ENCODE results near the gene TGFBRAP1. TPM values are rescaled to one million over a fixed set of nuclear protein-coding genes. Genes with fewer than 3 reads are reported as not detected.
"Not testable (repeated sequence)": the region's sequence is repeated elsewhere in the genome, so short reads cannot be mapped to it uniquely, and the experiment has no call there.

Gene TGFBRAP1
- total RNA-seq, 4 donors from 2014 or later: 13.1 to 21.8 (median 19.4) TPM

DNA sequence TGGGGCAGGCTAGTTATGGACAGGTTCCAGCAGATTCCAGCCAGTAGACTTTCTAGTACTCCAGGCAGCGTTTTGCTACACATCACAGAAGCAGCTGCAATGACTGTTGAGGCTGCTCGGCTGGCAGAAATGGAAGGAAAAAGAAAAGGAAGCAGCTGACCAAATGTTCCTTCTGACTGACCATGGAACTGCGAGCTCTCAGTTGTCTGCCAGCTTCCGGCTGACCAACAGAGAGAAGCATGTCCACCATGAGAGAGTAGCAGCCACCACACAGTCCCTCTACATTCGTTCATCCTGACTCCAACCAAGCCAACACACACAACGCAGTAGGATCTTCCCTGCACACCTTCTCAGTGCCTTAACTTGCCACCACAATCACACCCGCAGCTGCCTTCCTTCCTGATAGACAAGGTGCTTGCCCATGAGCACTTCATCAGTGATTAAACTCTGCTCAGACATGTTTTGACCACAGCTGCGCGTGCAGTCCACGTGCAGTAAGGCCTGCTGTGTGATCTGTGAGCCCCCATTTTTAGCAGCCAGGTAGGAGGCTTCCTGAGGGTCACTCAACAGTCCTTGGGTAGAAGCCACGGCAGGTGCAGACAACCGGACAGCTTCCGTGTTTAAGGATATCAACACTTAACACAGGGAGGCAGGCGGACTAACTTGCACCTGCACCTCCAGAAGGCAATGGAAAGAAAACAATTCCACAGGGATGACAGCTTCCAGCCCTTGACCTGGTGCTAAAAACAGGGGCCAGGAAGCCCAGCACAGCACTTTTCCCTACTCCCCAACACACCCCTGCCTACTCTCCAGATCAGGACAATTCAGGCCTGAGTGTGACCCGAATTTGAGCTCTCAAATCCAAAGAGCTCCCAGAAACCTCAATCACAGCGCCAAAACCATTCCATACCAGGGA, 996 bp downstream of the TGFBRAP1 start:
- TF ChIP-seq POLR2AphosphoS5 (IDR thresholded peaks at IDR 0.05) (no peak), POLR2A (IDR thresholded peaks at IDR 0.05) (no peak), EP300 (IDR thresholded peaks at IDR 0.05; ENCODE audit: low read depth) (no peak)
- TF ChIP-seq, protein P1, sequence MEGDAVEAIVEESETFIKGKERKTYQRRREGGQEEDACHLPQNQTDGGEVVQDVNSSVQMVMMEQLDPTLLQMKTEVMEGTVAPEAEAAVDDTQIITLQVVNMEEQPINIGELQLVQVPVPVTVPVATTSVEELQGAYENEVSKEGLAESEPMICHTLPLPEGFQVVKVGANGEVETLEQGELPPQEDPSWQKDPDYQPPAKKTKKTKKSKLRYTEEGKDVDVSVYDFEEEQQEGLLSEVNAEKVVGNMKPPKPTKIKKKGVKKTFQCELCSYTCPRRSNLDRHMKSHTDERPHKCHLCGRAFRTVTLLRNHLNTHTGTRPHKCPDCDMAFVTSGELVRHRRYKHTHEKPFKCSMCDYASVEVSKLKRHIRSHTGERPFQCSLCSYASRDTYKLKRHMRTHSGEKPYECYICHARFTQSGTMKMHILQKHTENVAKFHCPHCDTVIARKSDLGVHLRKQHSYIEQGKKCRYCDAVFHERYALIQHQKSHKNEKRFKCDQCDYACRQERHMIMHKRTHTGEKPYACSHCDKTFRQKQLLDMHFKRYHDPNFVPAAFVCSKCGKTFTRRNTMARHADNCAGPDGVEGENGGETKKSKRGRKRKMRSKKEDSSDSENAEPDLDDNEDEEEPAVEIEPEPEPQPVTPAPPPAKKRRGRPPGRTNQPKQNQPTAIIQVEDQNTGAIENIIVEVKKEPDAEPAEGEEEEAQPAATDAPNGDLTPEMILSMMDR (IDR thresholded peaks at IDR 0.05): no peak
- WGBS, 2 donors (ENCODE audit: low coverage in 1 of 2): 24 to 31% methylated on average over 3 to 16 of the region's 16 CpGs
- peak; percentile 40 for DNase-seq
- Histone ChIP-seq H3K4me3 (peak overlapping the region; percentile 45 to 69 (median 68)), H3K27me3 (no peaks in the 10 kb centered on the region), H3K36me3 (no peaks in the 10 kb centered on the region), H3K27ac (peak overlapping the region; percentile 84 to 89 (median 86)), H3K4me1 (peaks cover 5 to 20% (median 19%) of the 10 kb centered on the region in 4 donors), H3K9me3 (no peaks in the 10 kb centered on the region)
- in situ Hi-C loops (cut with MboI; ENCODE audit: low pct_ligation_motif_present in 1 of 4, low pct_unique_long_range_greater_than_20kb in 1 of 4, low sequenced_read_pairs in 3 of 4): no loop called here
- intact Hi-C loops (cut with DNase I; ENCODE audit: low total_unique reads): no loop called here

DNA sequence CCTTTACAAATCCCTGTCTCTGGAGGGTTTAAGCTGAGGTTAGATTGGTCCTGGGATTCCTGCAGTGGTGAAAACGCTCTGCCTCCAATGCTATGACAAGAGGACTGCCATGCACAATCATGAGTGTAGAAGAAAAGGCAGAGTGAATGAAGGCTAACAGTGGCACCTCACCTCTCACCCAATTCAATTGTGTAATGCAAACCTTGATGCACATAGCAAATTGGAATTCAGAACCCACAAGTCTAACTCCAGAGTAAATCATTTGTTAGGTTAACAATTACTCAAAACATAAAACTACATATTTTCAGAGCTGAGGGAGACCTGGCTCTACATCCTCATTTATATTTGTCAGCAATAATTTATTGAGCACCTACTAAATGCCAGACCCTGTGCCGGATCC, 1.8 kb downstream of the TGFBRAP1 start:
- in situ Hi-C loops (cut with MboI; ENCODE audit: low pct_ligation_motif_present in 1 of 4, low pct_unique_long_range_greater_than_20kb in 1 of 4, low sequenced_read_pairs in 3 of 4): no loop called here
- no peaks in the 10 kb centered on the region for H3K9me3 ChIP-seq
- no peaks in the 10 kb centered on the region for H3K27me3 ChIP-seq
- no peak overlapping the region for H3K4me3 ChIP-seq
- WGBS, 2 donors (ENCODE audit: low coverage in 1 of 2): 89% methylated on average over 2 of the region's 2 CpGs; no CpG with 5 or more reads in 1 of the 2 donors
- DNase-seq: no peak
- TF ChIP-seq EP300 (IDR thresholded peaks at IDR 0.05; ENCODE audit: low read depth) (no peak), POLR2AphosphoS5 (IDR thresholded peaks at IDR 0.05) (no peak), POLR2A (IDR thresholded peaks at IDR 0.05) (no peak)
- TF ChIP-seq, protein P1 (IDR thresholded peaks at IDR 0.05): no peak
- peaks cover 5 to 20% (median 19%) of the 10 kb centered on the region in 4 donors for H3K4me1 ChIP-seq
- H3K36me3 ChIP-seq: no peaks in the 10 kb centered on the region
- intact Hi-C loops (cut with DNase I; ENCODE audit: low total_unique reads): no loop called here
- H3K27ac ChIP-seq: no peak overlapping the region

DNA sequence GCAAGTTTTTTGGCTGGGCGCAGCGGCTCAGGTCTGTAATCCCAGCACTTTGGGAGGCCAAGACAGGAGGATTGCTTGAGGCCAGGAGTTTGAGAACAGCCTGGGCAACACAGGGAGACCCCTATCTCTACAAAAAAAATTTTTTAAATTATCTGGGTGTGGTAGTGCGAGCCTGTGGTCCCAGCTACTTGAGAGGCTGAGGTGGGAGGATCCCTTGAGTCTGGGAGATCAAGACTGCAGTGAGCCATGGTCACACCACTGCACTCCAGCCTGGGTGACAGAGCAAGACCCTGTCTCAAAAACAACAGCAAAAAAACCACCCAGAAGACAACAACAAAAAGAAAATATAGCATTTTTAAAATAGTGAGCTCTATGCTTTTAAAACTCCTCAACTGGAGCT, 2.3 kb downstream of the TGFBRAP1 start:
- H3K4me1 ChIP-seq: peaks cover 5 to 20% (median 19%) of the 10 kb centered on the region in 4 donors
- in situ Hi-C loops (cut with MboI; ENCODE audit: low pct_ligation_motif_present in 1 of 4, low pct_unique_long_range_greater_than_20kb in 1 of 4, low sequenced_read_pairs in 3 of 4); H3K4me3 ChIP-seq; H3K36me3 ChIP-seq; H3K27me3 ChIP-seq; DNase-seq; intact Hi-C loops (cut with DNase I; ENCODE audit: low total_unique reads); H3K9me3 ChIP-seq; H3K27ac ChIP-seq: not testable (repeated sequence)
- 79 to 84% methylated on average over 2 to 3 of the region's 3 CpGs for WGBS, 2 donors (ENCODE audit: low coverage in 1 of 2)

DNA sequence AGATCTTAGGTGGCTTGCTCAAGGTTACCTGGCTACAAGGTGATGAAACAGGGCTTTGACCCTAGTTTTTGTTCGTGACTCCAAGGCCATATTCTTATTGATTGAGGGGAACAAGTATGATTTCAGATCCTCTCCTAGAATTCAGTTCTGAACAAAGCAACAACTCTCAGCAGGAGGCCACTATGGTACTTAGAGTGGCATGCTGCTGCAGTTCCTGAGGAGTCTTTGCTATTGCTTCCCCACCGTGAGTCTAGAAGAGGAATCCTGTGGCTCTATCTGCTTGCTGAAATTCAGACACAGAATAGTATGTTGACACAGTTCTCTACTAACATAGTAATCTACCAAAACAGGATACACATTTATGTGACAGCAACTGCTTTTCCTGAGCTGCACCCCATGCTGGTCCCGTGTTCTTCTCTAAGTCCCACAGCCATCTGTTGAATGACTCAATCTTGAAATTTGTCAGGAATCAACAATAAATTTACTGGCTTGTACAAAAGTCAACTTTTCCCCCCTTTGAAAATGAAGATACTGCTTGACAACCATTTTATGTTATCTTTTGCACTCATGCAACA, 4.1 kb downstream of the TGFBRAP1 start:
- WGBS, 2 donors (ENCODE audit: low coverage in 1 of 2): 73 to 87% methylated on average over 1 to 3 of the region's 3 CpGs
- no peak for DNase-seq
- Histone ChIP-seq H3K36me3 (no peaks in the 10 kb centered on the region), H3K4me3 (no peak overlapping the region), H3K4me1 (peaks cover 5 to 20% (median 13%) of the 10 kb centered on the region in 4 donors), H3K27ac (no peak overlapping the region), H3K27me3 (no peaks in the 10 kb centered on the region), H3K9me3 (no peaks in the 10 kb centered on the region)
- TF ChIP-seq, protein P1 (IDR thresholded peaks at IDR 0.05): no peak
- TF ChIP-seq POLR2AphosphoS5 (IDR thresholded peaks at IDR 0.05) (no peak), EP300 (IDR thresholded peaks at IDR 0.05; ENCODE audit: low read depth) (no peak), POLR2A (IDR thresholded peaks at IDR 0.05) (no peak)
- in situ Hi-C loops (cut with MboI; ENCODE audit: low pct_ligation_motif_present in 1 of 4, low pct_unique_long_range_greater_than_20kb in 1 of 4, low sequenced_read_pairs in 3 of 4) (no loop called here), intact Hi-C loops (cut with DNase I; ENCODE audit: low total_unique reads) (no loop called here)

Data from transverse colon (tissue), 4 donors.